K562 (cell line): ENCODE measurements around the gene HNRNPF. TPM values are rescaled to one million over a fixed set of nuclear protein-coding genes. Genes with fewer than 3 reads are reported as not detected.
A peak's percentile ranks its signal among the peaks of the same experiment; 100 is the strongest.

ENCODE experiments used
- AFF1 ChIP-seq, 2 experiments: fragments of 450-650 bp; IDR thresholded peaks; 2 replicates each; pipeline ENCODE4 v1.6.1; 2018; ENCODE audit warnings: mild to moderate bottlenecking in 2 of 2, low read depth in 1 of 2; ENCODE audit not compliant: partially characterized antibody in 2 of 2
- ATF2 ChIP-seq: sonication (generic); formaldehyde crosslinking; IDR thresholded peaks from 2 replicates; pipeline ENCODE4 v1.8.1; 2022; ENCODE audit warnings: missing genetic modification reagents
- FIP1L1 ChIP-seq: fragments of 200-400 bp; formaldehyde crosslinking; IDR thresholded peaks from 2 replicates; pipeline ENCODE4 v1.6.1; 2018; ENCODE audit warnings: mild to moderate bottlenecking, low read depth, low read length; ENCODE audit not compliant: poor library complexity, severe bottlenecking
- FOXA3 ChIP-seq, 2 experiments: fragments of 450-650 bp in 1 of 2; sonication (generic) in 1 of 2; formaldehyde crosslinking; IDR thresholded peaks in 1 of 2; conservative IDR thresholded peaks in 1 of 2; 2 replicates each; pipeline versions ENCODE4 v1.4.0 to v1.8.0; 2020 to 2022; ENCODE audit warnings: mild to moderate bottlenecking in 2 of 2, missing genetic modification reagents in 1 of 2
- FOXJ3 ChIP-seq: sonication (generic); formaldehyde crosslinking; IDR thresholded peaks from 2 replicates; pipeline ENCODE4 v1.4.0; 2020; ENCODE audit warnings: mild to moderate bottlenecking, missing genetic modification reagents
- KLF6 ChIP-seq: fragments of 250-450 bp; sonication (Bioruptor Pico); IDR thresholded peaks from 2 replicates; pipeline ENCODE4 v1.4.0; 2020; ENCODE audit warnings: mild to moderate bottlenecking, moderate library complexity, borderline replicate concordance
- MED1 ChIP-seq: sonication (generic); formaldehyde crosslinking; IDR thresholded peaks from 2 replicates; pipeline ENCODE4 v1.8.1; 2023; ENCODE audit warnings: missing genetic modification reagents, borderline replicate concordance
- MEIS2 ChIP-seq: fragments of 450-650 bp; IDR thresholded peaks from 2 replicates; pipeline ENCODE4 v1.6.1; 2014; ENCODE audit warnings: mild to moderate bottlenecking; ENCODE audit not compliant: partially characterized antibody
- NCOA1 ChIP-seq: fragments of 450-650 bp; IDR thresholded peaks from 2 replicates; pipeline ENCODE4 v1.6.1; 2016; ENCODE audit warnings: low read depth
- RBFOX2 ChIP-seq: fragments of 200-400 bp; formaldehyde crosslinking; IDR thresholded peaks from 2 replicates; pipeline ENCODE4 v1.6.1; 2017; ENCODE audit warnings: low read depth, mild to moderate bottlenecking, low read length, moderate library complexity
- SMARCB1 ChIP-seq: IDR thresholded peaks from 2 replicates; pipeline ENCODE4 v1.6.1; 2011; ENCODE audit warnings: improper control_type of control experiment, low read depth; ENCODE audit not compliant: insufficient read length
- TBL1XR1 ChIP-seq, 2 experiments: IDR thresholded peaks; 2 replicates each; pipeline ENCODE4 v1.6.1; 2012; ENCODE audit warnings: improper control_type of control experiment in 2 of 2, low read length in 2 of 2, mild to moderate bottlenecking in 1 of 2
- ZBTB12 ChIP-seq: fragments of 250-450 bp; sonication (Bioruptor Pico); IDR thresholded peaks from 2 replicates; pipeline ENCODE4 v1.4.0; 2020
- ZFX ChIP-seq: sonication (generic); formaldehyde crosslinking; IDR thresholded peaks from 2 replicates; pipeline ENCODE4 v1.8.0; 2022; ENCODE audit warnings: mild to moderate bottlenecking, missing genetic modification reagents, moderate library complexity
- ZNF316 ChIP-seq: fragments of 450-650 bp; IDR thresholded peaks from 2 replicates; pipeline ENCODE4 v1.6.1; 2016
- ZNF75A ChIP-seq: fragments of 450-650 bp; formaldehyde crosslinking; IDR thresholded peaks from 2 replicates; pipeline ENCODE4 v1.4.0; 2020; ENCODE audit warnings: mild to moderate bottlenecking
- ZNF764 ChIP-seq: fragments of 250-450 bp; sonication (Bioruptor Pico); IDR thresholded peaks from 2 replicates; pipeline ENCODE4 v1.4.0; 2020; ENCODE audit warnings: low read depth, mild to moderate bottlenecking, moderate library complexity
- ZNF780A ChIP-seq: fragments of 250-450 bp; sonication (Bioruptor Pico); IDR thresholded peaks from 2 replicates; pipeline ENCODE4 v1.5.0; 2021; ENCODE audit warnings: mild to moderate bottlenecking
- polyA plus RNA-seq, 8 experiments: library from polyadenylated mRNA; depleted of rRNA in 4 of 8; stranded (reverse) in 5 of 8; unstranded in 3 of 8; fragments of >200 nt; fragmentation: Nextera tagmentation in 2 of 8; fragmentation: Illumina TruSeq in 1 of 8; extraction: Ambion mirVana in 2 of 8; extraction: Trizol in 1 of 8; gene quantifications; 2 replicates each; pipeline versions ENCODE4 v1.2.1 to v1.2.3, GENCODE V29; 2011 to 2014; ENCODE audit warnings: inconsistent platforms in 1 of 8, missing spikeins in 1 of 8
- total RNA-seq, 7 experiments: library from RNA; depleted of rRNA in 6 of 7; stranded (reverse); fragments of >200 nt in 6 of 7; fragmentation: Illumina TruSeq in 2 of 7; extraction: Trizol in 2 of 7; gene quantifications; 2 replicates each; pipeline versions ENCODE4 v1.2.1 to v1.2.3, GENCODE V29; 2011 to 2021; ENCODE audit warnings: low replicate concordance in 1 of 7
- TF ChIP-seq, protein P1 (sequence below): sonication (generic); formaldehyde crosslinking; IDR thresholded peaks from 2 replicates; pipeline ENCODE4 v1.9.0; 2022; ENCODE audit warnings: mild to moderate bottlenecking, missing genetic modification reagents
- TF ChIP-seq, protein P2 (sequence below): sonication (generic); formaldehyde crosslinking; IDR thresholded peaks from 2 replicates; pipeline ENCODE4 v1.9.0; 2022; ENCODE audit warnings: mild to moderate bottlenecking, missing genetic modification reagents

HNRNPF gene
- total and polyA plus RNA-seq, 9 of the 15 experiments (the other 6 are each of a cell fraction or from before 2014, with no cell fraction given): 192 to 489 (median 416) TPM

- TF ChIP-seq MED1 (no peak), ZNF75A (0 out of 2 replicates have a peak, but pooled peaks have one; percentile 16), TBL1XR1 (IDR thresholded peaks at IDR 0.05; ENCODE audit: low read length in 2 of 2) (peak in 1 of 2 experiments; percentile 34; a peak in 1 of 4 replicates), ZFX (peak; percentile 99), ZNF316 (peak; percentile 8; the same call in 1 of the 2 replicates), RBFOX2 (peak; percentile 99), KLF6 (CRISPR knock-in tag) (peak; percentile 60; the same call in 1 of the 2 replicates), FOXJ3 (CRISPR knock-in tag) (peak; percentile 99), MEIS2 (no peak), AFF1 (IDR thresholded peaks at IDR 0.05; ENCODE audit: low read depth in 1 of 2, partially characterized antibody in 2 of 2) (peak; percentile 31 to 79), SMARCB1 (no peak), NCOA1 (peak; percentile 44; the same call in 1 of the 2 replicates), FIP1L1 (peak; percentile 92), ZBTB12 (CRISPR knock-in tag) (peak; percentile 90), ZNF764 (CRISPR knock-in tag) (no peak), FOXA3 (CRISPR knock-in tag; conservative IDR thresholded peaks at IDR 0.05 in 1 of 2, IDR thresholded peaks at IDR 0.05 in 1 of 2) (no peak), ATF2 (no peak), ZNF780A (CRISPR knock-in tag) (no peak)
- TF ChIP-seq, protein P1, sequence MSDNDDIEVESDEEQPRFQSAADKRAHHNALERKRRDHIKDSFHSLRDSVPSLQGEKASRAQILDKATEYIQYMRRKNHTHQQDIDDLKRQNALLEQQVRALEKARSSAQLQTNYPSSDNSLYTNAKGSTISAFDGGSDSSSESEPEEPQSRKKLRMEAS (CRISPR knock-in tag): peak; percentile 73
- TF ChIP-seq, protein P2, sequence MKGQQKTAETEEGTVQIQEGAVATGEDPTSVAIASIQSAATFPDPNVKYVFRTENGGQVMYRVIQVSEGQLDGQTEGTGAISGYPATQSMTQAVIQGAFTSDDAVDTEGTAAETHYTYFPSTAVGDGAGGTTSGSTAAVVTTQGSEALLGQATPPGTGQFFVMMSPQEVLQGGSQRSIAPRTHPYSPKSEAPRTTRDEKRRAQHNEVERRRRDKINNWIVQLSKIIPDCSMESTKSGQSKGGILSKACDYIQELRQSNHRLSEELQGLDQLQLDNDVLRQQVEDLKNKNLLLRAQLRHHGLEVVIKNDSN: no peak; the same call in 1 of the 2 replicates
These were observed 27.5 kb upstream of the HNRNPF start, which contains the start of gene ZNF487 (continued) for GRCh38 chr10:43436291-43437140.
